Memory B cell (primary cell): ENCODE measurements around the gene PCGF6.

Experiments used
- ATAC-seq: fragments of 150-1000 bp; cut with Tn5 transposase; 2 replicates; pipeline ENCODE4 v1.10.0; 2021; ENCODE audit warnings: low read depth, mild to moderate bottlenecking, moderate library complexity
- DNase-seq, 2 donors: peaks; one replicate each; pipeline ENCODE4 v3.0.0; 2022; ENCODE audit warnings: low spot score in 2 of 2
- H3K27ac Mint-ChIP-seq: one replicate; pipeline ENCODE4 v1.8.0; 2022; ENCODE audit warnings: mild to moderate bottlenecking, moderate library complexity, mixed read lengths
- H3K27me3 Mint-ChIP-seq: one replicate; pipeline ENCODE4 v1.8.0; 2022; ENCODE audit warnings: mixed read lengths
- H3K36me3 Mint-ChIP-seq: one replicate; pipeline ENCODE4 v1.8.0; 2022; ENCODE audit warnings: mild to moderate bottlenecking, mixed read lengths
- H3K4me1 Mint-ChIP-seq: one replicate; pipeline ENCODE4 v1.8.0; 2022; ENCODE audit warnings: mixed read lengths
- H3K4me3 Mint-ChIP-seq: one replicate; pipeline ENCODE4 v1.8.0; 2022; ENCODE audit warnings: mild to moderate bottlenecking, moderate library complexity, mixed read lengths
- H3K9me3 Mint-ChIP-seq: one replicate; pipeline ENCODE4 v1.8.0; 2022; ENCODE audit warnings: mixed read lengths

The PCGF6 gene

DNA sequence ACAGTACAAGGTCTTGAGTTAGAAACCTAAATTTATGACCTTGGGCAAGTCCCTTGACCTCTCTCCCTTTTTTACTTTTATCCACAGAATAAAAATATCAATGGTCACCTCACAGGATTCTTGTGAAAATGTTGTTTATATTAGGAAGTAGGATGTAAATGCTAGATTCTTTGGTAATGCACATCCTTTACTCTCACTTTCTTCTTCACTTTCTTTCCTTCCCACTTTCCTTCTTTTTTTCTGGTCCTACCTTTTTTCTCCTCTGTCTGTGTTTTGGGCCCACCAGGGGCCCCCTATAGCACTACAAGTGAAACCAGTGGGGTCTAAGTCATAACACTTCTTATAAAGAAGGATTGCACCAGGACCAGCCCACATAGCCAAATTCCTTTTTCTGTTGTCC lies 93.1 kb downstream of the PCGF6 start:
- no peak for DNase-seq
- ATAC-seq, result no peak
- H3K4me3 Mint-ChIP-seq, result no peak overlapping the region
- H3K9me3 Mint-ChIP-seq, result peaks cover 6% of the 10 kb centered on the region
- no peak overlapping the region for H3K27ac Mint-ChIP-seq
- no peaks in the 10 kb centered on the region for H3K4me1 Mint-ChIP-seq
- H3K27me3 Mint-ChIP-seq, result peaks cover 12% of the 10 kb centered on the region
- peaks cover 4% of the 10 kb centered on the region for H3K36me3 Mint-ChIP-seq

DNA sequence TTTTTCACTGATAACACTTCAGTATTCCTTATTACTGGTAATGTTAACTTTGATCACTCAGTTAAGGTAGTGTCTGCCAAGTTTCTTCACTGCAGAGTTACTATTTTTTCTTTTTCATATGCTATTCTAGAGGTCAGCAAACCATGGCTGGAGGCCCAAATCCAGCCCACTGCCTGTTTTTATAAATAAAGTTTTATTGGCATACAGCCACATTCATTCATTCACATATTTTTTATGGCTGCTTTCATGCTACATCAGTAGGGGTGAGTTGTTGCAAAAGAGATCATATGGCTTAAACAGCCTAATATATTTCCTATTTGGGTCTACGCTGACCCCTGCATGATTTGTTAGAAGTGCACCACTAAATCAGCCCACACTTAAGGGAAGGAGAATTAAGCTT lies 94.3 kb downstream of the PCGF6 start:
- peaks cover 6% of the 10 kb centered on the region for H3K9me3 Mint-ChIP-seq
- peaks cover 8% of the 10 kb centered on the region for H3K27me3 Mint-ChIP-seq
- DNase-seq (no peak), ATAC-seq (no peak)
- H3K4me3 Mint-ChIP-seq, result no peak overlapping the region
- no peaks in the 10 kb centered on the region for H3K4me1 Mint-ChIP-seq
- peaks cover 4% of the 10 kb centered on the region for H3K36me3 Mint-ChIP-seq
- H3K27ac Mint-ChIP-seq, result no peak overlapping the region

DNA sequence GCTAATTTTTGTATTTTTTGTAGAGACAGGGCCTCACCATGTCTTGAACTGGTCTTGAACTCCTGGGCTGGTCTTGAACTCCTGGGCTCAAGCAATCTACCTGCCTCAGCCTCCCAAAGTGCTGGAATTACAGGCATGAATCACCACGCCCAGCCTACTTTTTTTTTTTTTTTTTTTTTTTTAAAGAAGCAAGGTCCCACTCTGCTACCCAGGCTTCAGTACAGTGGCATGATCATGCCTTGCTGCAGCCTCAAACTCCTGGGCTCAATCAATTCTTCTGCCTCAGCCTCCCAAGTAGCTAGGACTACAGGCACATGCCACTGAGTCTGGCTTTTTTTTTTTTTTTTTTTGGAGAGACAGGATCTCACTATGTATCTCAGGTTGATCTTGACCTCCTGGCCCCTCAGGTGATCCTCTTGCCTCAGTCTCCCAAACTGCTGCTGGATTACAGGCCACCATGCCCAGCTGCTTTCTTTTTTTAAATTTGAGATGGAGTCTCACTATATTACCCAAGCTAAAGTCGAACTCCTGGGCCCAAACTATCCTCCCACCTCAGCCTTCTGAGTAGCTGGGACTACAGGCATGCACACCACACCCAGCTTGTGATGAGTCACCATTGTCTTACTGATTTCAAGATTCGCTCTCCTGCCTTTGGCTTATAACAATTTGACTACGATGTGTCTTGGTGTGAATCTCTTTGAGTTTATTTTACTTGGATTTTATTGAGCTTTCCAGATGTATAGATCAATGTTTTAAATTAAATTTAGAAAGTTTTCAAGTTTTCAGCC lies 96.2 kb downstream of the PCGF6 start:
- no peak for DNase-seq
- Mint-ChIP-seq H3K4me3 (no peak overlapping the region), H3K36me3 (peaks cover 4% of the 10 kb centered on the region), H3K4me1 (no peaks in the 10 kb centered on the region), H3K9me3 (peaks cover 9% of the 10 kb centered on the region), H3K27ac (no peak overlapping the region), H3K27me3 (peaks cover 5% of the 10 kb centered on the region)
- ATAC-seq, result no peak

DNA sequence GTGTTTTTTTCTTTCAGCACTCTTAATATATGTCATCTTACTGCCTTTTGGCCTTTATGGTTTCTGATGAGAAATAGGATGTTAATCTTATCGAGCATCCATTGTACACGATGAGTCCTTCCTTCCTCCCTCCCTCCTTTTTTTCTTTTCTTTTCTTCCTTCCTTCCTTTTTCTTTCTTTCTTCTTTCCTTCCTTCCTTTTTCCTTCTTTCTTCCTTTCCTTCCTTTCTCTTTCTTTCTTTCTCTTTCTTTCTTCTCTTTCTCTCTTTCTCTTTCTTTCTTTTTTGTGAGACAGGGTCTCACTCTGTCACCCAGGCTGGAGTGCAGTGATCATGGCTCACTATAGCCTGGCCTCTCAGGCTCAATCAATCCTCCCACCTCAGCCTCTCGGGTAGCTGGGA lies 96.8 kb downstream of the PCGF6 start:
- no peak overlapping the region for H3K27ac Mint-ChIP-seq
- H3K4me1 Mint-ChIP-seq, result no peaks in the 10 kb centered on the region
- no peak for ATAC-seq
- H3K4me3 Mint-ChIP-seq, result no peak overlapping the region
- H3K27me3 Mint-ChIP-seq, result peaks cover 4% of the 10 kb centered on the region
- H3K36me3 Mint-ChIP-seq, result peaks cover 3% of the 10 kb centered on the region
- no peak for DNase-seq
- H3K9me3 Mint-ChIP-seq, result peaks cover 9% of the 10 kb centered on the region
